OCI-LY3 (cell line): ENCODE measurements around the gene UIMC1.

Source experiments
- CTCF ChIP-seq: fragments of 200-600, 300-600 bp; sonication (generic); IDR thresholded peaks from 2 replicates; pipeline ENCODE4 v1.5.1; 2014; ENCODE audit warnings: antibody characterized with exemption, low read length, low read depth
- EZH2phosphoT487 ChIP-seq: fragments of 200-600 bp; shearing (Covaris generic); IDR thresholded peaks from 2 replicates; pipeline ENCODE4 v1.6.1; 2018; ENCODE audit warnings: antibody characterized with exemption, mixed run types, low read depth

- TF ChIP-seq CTCF (no peak), EZH2phosphoT487 (no peak)
Observed at GRCh38 chr5:176875783-176876505, 130.6 kb downstream of the UIMC1 start.
